HUES64 (cell line): Measurements from ENCODE around the gene SELP.

Experiments
- H3K27ac ChIP-seq: 2 replicates; pipeline ENCODE4 v1.7.0; 2013; ENCODE audit warnings: low read depth, low read length, inconsistent platforms
- H3K27me3 ChIP-seq: 2 replicates; pipeline ENCODE4 v1.6.1; 2013; ENCODE audit warnings: mild to moderate bottlenecking, low read length; ENCODE audit not compliant: insufficient read depth
- H3K36me3 ChIP-seq: 2 replicates; pipeline ENCODE4 v1.6.1; 2013; ENCODE audit warnings: mild to moderate bottlenecking, low read length; ENCODE audit not compliant: insufficient read depth
- H3K4me1 ChIP-seq: 2 replicates; pipeline ENCODE4 v1.6.1; 2013; ENCODE audit warnings: mild to moderate bottlenecking, low read length, moderate library complexity; ENCODE audit not compliant: insufficient read depth
- H3K4me3 ChIP-seq: 2 replicates; pipeline ENCODE4 v1.5.1; 2013; ENCODE audit warnings: mild to moderate bottlenecking, low read length, moderate library complexity
- H3K9ac ChIP-seq: 2 replicates; pipeline ENCODE4 v1.6.1; 2013; ENCODE audit warnings: mild to moderate bottlenecking, low read depth, low read length
- H3K9me3 ChIP-seq: 2 replicates; pipeline ENCODE4 v1.6.1; 2013; ENCODE audit warnings: low read depth, low read length; ENCODE audit not compliant: insufficient read depth
- WGBS: fragments of 150-250, 120-280 bp; methylation state at CpG from one replicate; pipeline ENCODE4 v1.1.7; 2013; ENCODE audit warnings: missing lambda C conversion rate; 5-methylcytosine and 5-hydroxymethylcytosine counted together

The SELP gene

DNA sequence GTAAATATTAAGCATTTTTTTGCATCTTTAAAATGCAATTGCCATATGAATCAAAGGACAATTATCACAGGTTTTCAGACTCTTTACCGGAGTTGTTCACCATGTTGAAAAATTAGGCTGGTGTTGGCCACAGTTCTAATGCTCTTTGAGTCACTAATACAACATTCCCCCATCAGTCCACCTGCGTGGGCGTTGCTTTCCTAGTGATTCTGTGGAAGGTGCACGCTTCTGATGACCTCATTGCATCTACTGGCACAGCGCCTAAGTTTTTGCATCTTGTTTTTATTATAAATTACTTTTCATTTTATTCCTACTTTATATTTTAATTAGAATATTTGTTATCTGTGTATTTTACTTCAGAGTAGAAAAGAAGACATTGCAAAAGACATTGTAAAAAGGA, 39.0 kb downstream of the SELP start:
- Histone ChIP-seq H3K27me3 (peaks cover 3% of the 10 kb centered on the region; the same call in 1 of the 2 replicates), H3K36me3 (no peaks in the 10 kb centered on the region), H3K27ac (no peak overlapping the region), H3K9ac (no peak overlapping the region), H3K4me1 (no peaks in the 10 kb centered on the region), H3K9me3 (no peaks in the 10 kb centered on the region), H3K4me3 (no peak overlapping the region)
- 95% methylated on average over 4 of the region's 5 CpGs for WGBS

- Histone ChIP-seq H3K4me1 (no peaks in the 10 kb centered on the region), H3K9me3 (no peaks in the 10 kb centered on the region), H3K9ac (no peak overlapping the region), H3K27ac (no peak overlapping the region), H3K4me3 (no peak overlapping the region), H3K27me3 (peaks cover 10% of the 10 kb centered on the region; the same call in 1 of the 2 replicates), H3K36me3 (no peaks in the 10 kb centered on the region)
- WGBS, result 83% methylated on average over 4 of the region's 4 CpGs
Observed at GRCh38 chr1:169588785-169589485, 41.0 kb downstream of the SELP start.

DNA sequence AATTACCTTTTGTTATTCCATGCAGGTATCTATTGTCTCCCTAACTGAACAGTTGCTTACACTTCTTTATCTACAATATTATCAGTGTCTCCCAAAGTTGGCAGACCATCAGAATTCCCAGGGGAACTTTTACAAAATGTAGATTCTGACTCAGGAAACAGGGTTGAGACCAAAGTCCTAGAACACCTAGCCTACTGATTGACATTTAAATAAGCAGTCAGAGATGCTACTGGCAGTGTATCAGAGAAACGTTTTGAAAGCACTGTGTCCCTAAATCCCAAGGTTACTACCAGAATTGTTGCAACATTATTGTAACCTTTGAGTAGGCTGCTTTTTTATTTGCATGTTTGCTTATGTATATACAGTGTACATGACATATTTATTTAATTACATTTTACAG, 41.8 kb downstream of the SELP start:
- H3K9me3 ChIP-seq, result no peaks in the 10 kb centered on the region
- H3K27me3 ChIP-seq, result peaks cover 10% of the 10 kb centered on the region; the same call in 1 of the 2 replicates

DNA sequence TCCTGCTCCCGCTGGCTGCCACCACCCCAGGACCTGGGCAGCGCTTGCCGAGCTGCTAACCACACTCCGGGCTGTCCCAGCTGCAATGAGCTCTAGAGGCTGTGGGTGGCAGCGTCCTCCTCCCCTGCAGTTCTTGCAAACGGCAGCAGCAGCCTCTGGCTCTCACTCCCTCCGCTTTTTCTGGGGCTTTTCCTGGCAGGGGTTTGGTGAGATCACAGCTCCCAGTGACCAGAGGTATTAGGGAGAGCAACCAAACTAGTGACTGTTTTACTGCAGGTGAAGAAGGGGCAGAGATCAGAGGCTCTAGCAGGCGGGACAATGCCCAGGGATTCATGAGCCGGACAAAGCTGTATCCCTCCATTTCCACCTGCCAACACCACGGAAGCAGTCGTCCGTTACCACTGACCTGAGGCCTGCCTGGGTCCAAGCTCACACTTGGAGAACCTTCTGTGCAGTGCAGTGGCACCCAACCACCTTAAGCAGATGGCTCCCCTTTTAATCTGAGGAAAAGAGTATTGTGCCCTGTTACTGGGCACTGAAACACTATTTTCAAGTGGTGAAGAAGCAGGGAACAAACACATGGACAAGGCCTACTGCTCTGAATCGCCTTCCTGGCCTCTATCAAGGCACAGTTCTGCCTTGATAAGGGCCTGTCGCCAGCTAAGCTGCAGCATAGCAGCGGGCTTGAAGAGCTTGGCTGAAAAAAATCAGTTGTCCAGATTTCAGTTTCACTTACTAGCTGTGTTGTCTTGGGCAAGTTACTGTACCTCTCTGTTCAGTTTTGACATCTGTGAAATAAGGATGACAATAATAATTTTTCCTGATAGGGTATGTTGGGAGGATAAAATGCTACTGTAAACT, 43.3 kb downstream of the SELP start, which contains the start of gene F5:
Gene F5 (minus strand): TSS at position 87 of the 861 bp plus-strand sequence. CDS start 95 bp downstream, outside the sequence.
- no peak within 1 kb of the TSS for H3K27ac ChIP-seq
- no peaks in the 10 kb centered on the region for H3K9me3 ChIP-seq
- peak within 1 kb of the TSS; percentile 27; the same call in 1 of the 2 replicates for H3K4me3 ChIP-seq
- H3K9ac ChIP-seq, result no peak within 1 kb of the TSS
- H3K36me3 ChIP-seq, result no peaks in the 10 kb centered on the region
- 46% methylated on average over 15 of the region's 15 CpGs for WGBS
- H3K27me3 ChIP-seq, result peaks cover 10% of the 10 kb centered on the region; the same call in 1 of the 2 replicates
- H3K4me1 ChIP-seq, result no peaks in the 10 kb centered on the region

More for the DNA sequence above, 41.8 kb downstream of the SELP start:
- 71% methylated on average over 1 of the region's 1 CpG for WGBS
- H3K9ac ChIP-seq, result no peak overlapping the region
- no peaks in the 10 kb centered on the region for H3K36me3 ChIP-seq
- H3K27ac ChIP-seq, result no peak overlapping the region
- no peak overlapping the region for H3K4me3 ChIP-seq
- H3K4me1 ChIP-seq, result no peaks in the 10 kb centered on the region

GRCh38 chr1:169586067-169586394, 43.9 kb downstream of the SELP start:
- Histone ChIP-seq H3K9me3 (no peaks in the 10 kb centered on the region), H3K27me3 (peaks cover 10% of the 10 kb centered on the region; the same call in 1 of the 2 replicates), H3K4me1 (no peaks in the 10 kb centered on the region), H3K4me3 (peak overlapping the region; percentile 27; the same call in 1 of the 2 replicates), H3K9ac (no peak overlapping the region), H3K36me3 (no peaks in the 10 kb centered on the region), H3K27ac (no peak overlapping the region)
- WGBS, result 37% methylated on average over 5 of the region's 5 CpGs

GRCh38 chr1:169585181-169585580, 44.7 kb downstream of the SELP start:
- Histone ChIP-seq H3K27ac (no peak overlapping the region), H3K9me3 (no peaks in the 10 kb centered on the region), H3K4me3 (no peak overlapping the region), H3K4me1 (no peaks in the 10 kb centered on the region), H3K9ac (no peak overlapping the region), H3K36me3 (no peaks in the 10 kb centered on the region), H3K27me3 (peaks cover 10% of the 10 kb centered on the region; the same call in 1 of the 2 replicates)

- H3K9me3 ChIP-seq, result no peaks in the 10 kb centered on the region
- no peak overlapping the region for H3K27ac ChIP-seq
- H3K4me3 ChIP-seq, result no peak overlapping the region
- H3K36me3 ChIP-seq, result no peaks in the 10 kb centered on the region
- H3K9ac ChIP-seq, result no peak overlapping the region
- H3K27me3 ChIP-seq, result peaks cover 10% of the 10 kb centered on the region; the same call in 1 of the 2 replicates
- WGBS, result 86% methylated on average over 4 of the region's 4 CpGs
- H3K4me1 ChIP-seq, result no peaks in the 10 kb centered on the region
Observed at GRCh38 chr1:169584483-169585144, 45.3 kb downstream of the SELP start.

- 86% methylated on average over 5 of the region's 5 CpGs for WGBS
Observed at GRCh38 chr1:169577981-169578738, 51.8 kb downstream of the SELP start.

DNA sequence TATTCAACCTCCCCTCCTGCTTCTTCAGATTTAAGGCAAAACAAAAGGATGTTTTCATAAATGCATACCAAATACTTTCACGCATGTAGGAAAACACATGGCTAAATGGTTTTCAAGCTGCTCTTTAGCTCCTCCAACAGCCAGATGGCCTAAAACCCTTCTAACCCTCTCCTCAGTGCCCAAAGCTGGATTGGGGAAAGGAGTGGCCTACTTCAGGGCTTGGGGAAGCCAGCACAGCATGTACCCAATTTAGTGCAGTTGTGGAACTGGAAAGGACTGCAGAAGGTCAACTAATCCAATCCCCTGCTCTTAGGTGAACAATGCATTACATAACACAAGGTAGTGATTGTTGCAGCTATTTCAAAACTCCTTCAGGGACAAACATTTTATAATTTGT, 53.0 kb downstream of the SELP start:
- Histone ChIP-seq H3K9ac (no peak overlapping the region), H3K9me3 (no peaks in the 10 kb centered on the region), H3K27me3 (no peaks in the 10 kb centered on the region), H3K36me3 (no peaks in the 10 kb centered on the region), H3K27ac (no peak overlapping the region), H3K4me3 (no peak overlapping the region), H3K4me1 (no peaks in the 10 kb centered on the region)
- WGBS, result 82% methylated on average over 1 of the region's 1 CpG

More at GRCh38 chr1:169577981-169578738, 51.8 kb downstream of the SELP start:
- Histone ChIP-seq H3K9me3 (no peaks in the 10 kb centered on the region), H3K27me3 (no peaks in the 10 kb centered on the region), H3K27ac (no peak overlapping the region), H3K4me3 (no peak overlapping the region), H3K36me3 (no peaks in the 10 kb centered on the region), H3K9ac (no peak overlapping the region), H3K4me1 (no peaks in the 10 kb centered on the region)

GRCh38 chr1:169576241-169576934, 53.5 kb downstream of the SELP start:
- Histone ChIP-seq H3K4me3 (no peak overlapping the region), H3K4me1 (no peaks in the 10 kb centered on the region), H3K36me3 (no peaks in the 10 kb centered on the region), H3K27me3 (no peaks in the 10 kb centered on the region), H3K9ac (no peak overlapping the region), H3K9me3 (no peaks in the 10 kb centered on the region), H3K27ac (no peak overlapping the region)
- WGBS, result 90% methylated on average over 5 of the region's 5 CpGs
